ACC112 (cell line): ENCODE results near the gene WASF2.

Experiments
- H2AFZ ChIP-seq: fragments of 200-600 bp; sonication (generic); one replicate; pipeline ENCODE4 v1.6.0; 2017; ENCODE audit warnings: antibody characterized with exemption, low read length; ENCODE audit not compliant: unreplicated experiment
- H3K27ac ChIP-seq: fragments of 200-600 bp; sonication (generic); 2 replicates; pipeline ENCODE4 v1.5.1; 2014; ENCODE audit warnings: low read depth, mild to moderate bottlenecking, antibody characterized with exemption, low read length, moderate library complexity
- H3K27me3 ChIP-seq: fragments of 200-600 bp; sonication (generic); 2 replicates; pipeline ENCODE4 v1.6.1; 2014; ENCODE audit warnings: mild to moderate bottlenecking, antibody characterized with exemption, low read length, moderate library complexity, mixed read lengths; ENCODE audit not compliant: insufficient read depth
- H3K36me3 ChIP-seq: fragments of 200-600 bp; sonication (generic); 2 replicates; pipeline ENCODE4 v1.6.1; 2016; ENCODE audit warnings: mild to moderate bottlenecking, antibody characterized with exemption, low read length, moderate library complexity, mixed read lengths; ENCODE audit not compliant: insufficient read depth
- H3K4me1 ChIP-seq: fragments of 200-600 bp; sonication (generic); one replicate; pipeline ENCODE4 v1.6.1; 2016; ENCODE audit warnings: low read length, mixed read lengths; ENCODE audit not compliant: insufficient read depth, unreplicated experiment, control insufficient read depth
- H3K4me3 ChIP-seq: fragments of 200-600 bp; sonication (generic); 2 replicates; pipeline ENCODE4 v1.5.1; 2014; ENCODE audit warnings: mild to moderate bottlenecking, low read depth, low read length
- H3K79me2 ChIP-seq: fragments of 200-600 bp; sonication (generic); one replicate; pipeline ENCODE4 v1.6.0; 2016; ENCODE audit warnings: low read length; ENCODE audit not compliant: control insufficient read depth, unreplicated experiment, insufficient read depth

WASF2 gene

DNA sequence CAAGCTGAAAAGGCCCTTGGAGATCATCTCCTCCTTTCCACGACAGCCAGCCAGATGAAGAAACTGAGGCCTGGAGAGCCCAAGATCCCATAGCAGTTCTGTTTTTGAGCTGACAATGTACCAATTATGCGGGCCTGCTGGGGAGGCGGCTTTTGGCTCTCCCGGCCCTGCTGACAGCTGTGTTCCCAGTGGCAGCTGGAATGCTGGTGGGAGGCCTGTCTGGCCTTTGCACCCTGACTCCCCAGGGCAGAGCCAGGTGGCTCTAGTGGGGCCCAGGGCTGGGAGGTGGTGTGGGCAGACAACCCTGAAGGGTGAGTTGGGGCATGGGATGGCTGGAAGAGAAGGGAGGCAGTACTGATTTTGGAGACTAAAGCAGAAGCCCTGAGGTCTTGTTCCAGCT is 30.7 kb upstream of the WASF2 start:
- H3K36me3 ChIP-seq, result no peaks in the 10 kb centered on the region
- no peak overlapping the region for H3K27ac ChIP-seq
- no peaks in the 10 kb centered on the region for H3K27me3 ChIP-seq
- H3K79me2 ChIP-seq, result no peaks in the 10 kb centered on the region
- no peak overlapping the region for H3K4me3 ChIP-seq
- no peak overlapping the region for H2AFZ ChIP-seq
- H3K4me1 ChIP-seq, result peaks cover 7% of the 10 kb centered on the region

DNA sequence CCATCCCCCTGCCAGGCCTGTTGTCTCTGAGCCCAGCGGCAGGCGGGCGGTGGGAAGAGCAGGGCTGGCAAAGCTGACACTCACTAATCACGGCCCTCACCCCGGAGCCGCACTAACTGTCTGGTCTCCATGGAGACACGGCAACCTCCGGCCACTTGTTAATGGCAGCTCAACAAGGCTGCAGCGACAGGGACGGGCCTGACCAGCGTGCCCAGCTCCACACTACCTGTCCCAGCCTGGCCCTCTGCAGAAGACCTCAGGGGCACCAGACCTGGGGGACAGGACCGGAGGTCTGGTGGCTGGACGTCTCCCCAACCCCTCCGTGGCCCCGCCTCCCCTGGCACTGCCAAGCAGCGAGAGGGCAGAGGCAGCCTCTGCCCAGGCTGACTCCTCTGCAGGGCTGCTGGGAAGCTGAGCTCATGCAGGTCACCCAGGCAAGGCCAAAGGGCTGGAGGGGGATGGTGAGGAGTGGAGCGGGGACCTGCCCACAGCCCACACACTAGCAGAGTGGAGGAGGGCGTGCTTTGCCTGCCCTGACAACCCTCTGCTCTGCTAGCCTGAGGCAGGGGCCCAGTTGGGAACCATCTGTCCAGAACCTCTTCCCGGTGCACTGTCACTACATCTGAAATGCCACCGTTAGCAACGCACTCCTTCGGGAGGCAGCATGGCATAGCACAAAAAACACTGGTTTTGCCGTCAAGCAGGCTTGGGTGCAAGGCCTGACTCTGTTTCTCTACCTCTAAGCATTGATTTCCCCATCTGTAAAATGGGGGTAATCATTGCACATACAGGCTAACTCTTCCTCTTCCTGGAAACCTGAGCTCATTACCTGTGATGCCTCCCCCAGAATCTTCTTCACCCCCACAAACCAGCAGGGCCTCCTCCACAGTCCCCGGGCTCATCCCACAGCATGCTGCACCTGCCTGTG is 29.6 kb upstream of the WASF2 start:
- Histone ChIP-seq H3K36me3 (no peaks in the 10 kb centered on the region), H3K27ac (no peak overlapping the region), H2AFZ (no peak overlapping the region), H3K79me2 (no peaks in the 10 kb centered on the region), H3K4me3 (no peak overlapping the region), H3K4me1 (no peaks in the 10 kb centered on the region), H3K27me3 (no peaks in the 10 kb centered on the region)

GRCh38 chr1:27518808-27519207 is 28.8 kb upstream of the WASF2 start:
- no peaks in the 10 kb centered on the region for H3K36me3 ChIP-seq
- H3K79me2 ChIP-seq, result no peaks in the 10 kb centered on the region
- H3K4me1 ChIP-seq, result no peaks in the 10 kb centered on the region
- no peak overlapping the region for H2AFZ ChIP-seq
- no peak overlapping the region for H3K4me3 ChIP-seq
- no peak overlapping the region for H3K27ac ChIP-seq
- no peaks in the 10 kb centered on the region for H3K27me3 ChIP-seq

- no peak overlapping the region for H3K4me3 ChIP-seq
- H2AFZ ChIP-seq, result no peak overlapping the region
- no peaks in the 10 kb centered on the region for H3K27me3 ChIP-seq
- H3K36me3 ChIP-seq, result no peaks in the 10 kb centered on the region
- no peaks in the 10 kb centered on the region for H3K79me2 ChIP-seq
- H3K27ac ChIP-seq, result no peak overlapping the region
- H3K4me1 ChIP-seq, result no peaks in the 10 kb centered on the region
Observed at GRCh38 chr1:27517907-27518718, 28.1 kb upstream of the WASF2 start.

- Histone ChIP-seq H3K36me3 (no peaks in the 10 kb centered on the region), H3K27me3 (no peaks in the 10 kb centered on the region), H3K79me2 (no peaks in the 10 kb centered on the region), H2AFZ (no peak overlapping the region), H3K27ac (no peak overlapping the region), H3K4me1 (no peaks in the 10 kb centered on the region), H3K4me3 (no peak overlapping the region)
Observed at GRCh38 chr1:27517301-27517700, 27.3 kb upstream of the WASF2 start.

DNA sequence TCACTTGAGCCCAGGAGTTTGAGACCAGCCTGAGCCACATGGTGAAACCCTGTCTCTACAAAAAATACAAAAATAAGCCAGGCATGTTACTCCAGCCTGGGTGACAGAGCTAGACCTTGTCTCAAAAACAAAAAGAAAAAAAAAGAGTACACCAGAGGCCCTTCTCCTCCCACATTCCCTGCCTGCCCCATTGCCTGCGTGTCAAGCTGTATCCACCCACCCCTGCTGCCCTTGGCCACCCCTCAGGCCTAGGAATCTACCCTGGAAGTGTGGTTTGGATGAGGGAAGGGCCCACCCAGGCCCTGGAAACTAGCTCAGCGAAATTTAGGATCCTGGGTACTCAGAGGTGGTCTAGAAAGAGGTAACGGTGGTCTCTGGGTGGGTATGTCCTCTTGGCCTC is 25.7 kb upstream of the WASF2 start:
- no peaks in the 10 kb centered on the region for H3K4me1 ChIP-seq
- H3K27ac ChIP-seq, result no peak overlapping the region
- H2AFZ ChIP-seq, result no peak overlapping the region
- no peaks in the 10 kb centered on the region for H3K79me2 ChIP-seq
- H3K36me3 ChIP-seq, result no peaks in the 10 kb centered on the region
- H3K4me3 ChIP-seq, result no peak overlapping the region
- no peaks in the 10 kb centered on the region for H3K27me3 ChIP-seq

DNA sequence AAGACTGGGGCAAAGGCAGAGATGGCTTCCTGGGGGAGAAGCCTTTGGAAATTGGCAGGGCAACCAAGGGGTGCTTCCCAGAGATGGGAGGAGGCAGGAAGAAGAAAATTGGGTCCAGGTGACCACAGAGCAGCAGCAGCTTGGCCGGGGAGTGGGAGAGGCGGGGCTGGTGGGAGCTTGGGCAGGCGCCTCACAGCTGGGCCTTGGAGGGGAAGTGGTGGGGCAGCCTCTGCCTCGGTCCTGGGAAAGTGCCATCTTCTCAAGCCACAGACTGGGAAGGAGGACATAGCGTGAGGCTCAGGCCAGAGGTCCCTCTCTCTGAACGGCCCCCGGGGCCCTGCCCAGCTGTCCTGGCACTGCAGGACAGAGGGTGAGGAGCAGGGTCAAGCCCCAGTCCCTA is 24.0 kb upstream of the WASF2 start:
- H3K4me1 ChIP-seq, result no peaks in the 10 kb centered on the region
- H3K27ac ChIP-seq, result no peak overlapping the region
- H3K79me2 ChIP-seq, result no peaks in the 10 kb centered on the region
- no peaks in the 10 kb centered on the region for H3K27me3 ChIP-seq
- no peaks in the 10 kb centered on the region for H3K36me3 ChIP-seq
- no peak overlapping the region for H2AFZ ChIP-seq
- H3K4me3 ChIP-seq, result no peak overlapping the region

GRCh38 chr1:27513528-27513927 is 23.6 kb upstream of the WASF2 start:
- Histone ChIP-seq H3K27ac (no peak overlapping the region), H3K27me3 (no peaks in the 10 kb centered on the region), H3K4me3 (no peak overlapping the region)

GRCh38 chr1:27509127-27510080 is 19.4 kb upstream of the WASF2 start:
- no peaks in the 10 kb centered on the region for H3K36me3 ChIP-seq
- no peak overlapping the region for H3K4me3 ChIP-seq
- H3K4me1 ChIP-seq, result peaks cover 5% of the 10 kb centered on the region
- H3K79me2 ChIP-seq, result no peaks in the 10 kb centered on the region
- H3K27me3 ChIP-seq, result no peaks in the 10 kb centered on the region
- no peak overlapping the region for H3K27ac ChIP-seq
- H2AFZ ChIP-seq, result no peak overlapping the region

More at GRCh38 chr1:27513528-27513927, 23.6 kb upstream of the WASF2 start:
- Histone ChIP-seq H2AFZ (no peak overlapping the region), H3K36me3 (no peaks in the 10 kb centered on the region), H3K4me1 (no peaks in the 10 kb centered on the region), H3K79me2 (no peaks in the 10 kb centered on the region)

GRCh38 chr1:27507960-27508665 is 18.1 kb upstream of the WASF2 start:
- peaks cover 14% of the 10 kb centered on the region for H3K4me1 ChIP-seq
- H3K27me3 ChIP-seq, result no peaks in the 10 kb centered on the region
- no peaks in the 10 kb centered on the region for H3K79me2 ChIP-seq
- H3K36me3 ChIP-seq, result no peaks in the 10 kb centered on the region
- H3K27ac ChIP-seq, result no peak overlapping the region
- H3K4me3 ChIP-seq, result no peak overlapping the region
- no peak overlapping the region for H2AFZ ChIP-seq
